NCI-H1417 treated with DMSO at 0.1 percent for 48 hours (cell line): ENCODE measurements around the gene NAP1L4.

Experiments used
- DNase-seq: peaks from one replicate; lab custom pipeline; 2025; lab: John Stamatoyannopoulos, UW

Gene NAP1L4

DNA sequence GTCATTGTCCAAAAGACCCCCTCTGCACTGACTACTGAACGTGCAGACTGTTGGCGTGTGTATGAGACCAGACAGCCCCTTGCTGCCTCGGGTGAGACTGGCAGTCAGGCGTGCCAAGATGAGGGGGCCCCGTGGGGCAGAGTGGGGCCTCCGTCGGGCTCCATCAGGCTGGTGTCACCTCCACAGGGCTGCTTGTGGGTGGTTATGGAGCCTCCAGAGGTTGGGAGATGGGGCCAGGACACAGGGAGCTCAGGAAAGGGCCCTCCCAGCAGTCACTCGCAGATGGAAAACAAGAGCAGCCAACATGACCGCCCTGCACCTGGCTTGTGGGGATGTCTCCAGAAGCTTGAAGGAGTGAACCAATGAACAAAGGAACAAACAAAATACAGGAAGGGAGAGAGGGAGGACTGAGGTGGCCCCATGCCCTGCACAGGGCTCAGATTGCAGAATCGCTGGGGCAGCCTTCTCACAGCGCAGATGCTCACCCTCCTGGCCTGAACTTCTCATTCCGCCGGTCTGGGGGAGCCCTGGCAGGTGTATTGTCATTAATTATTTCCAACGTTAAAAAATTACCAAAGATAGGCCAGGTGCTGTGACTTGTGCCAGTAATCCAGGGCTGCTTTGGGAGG, 57.4 kb downstream of the NAP1L4 start:
- no peak for DNase-seq

DNA sequence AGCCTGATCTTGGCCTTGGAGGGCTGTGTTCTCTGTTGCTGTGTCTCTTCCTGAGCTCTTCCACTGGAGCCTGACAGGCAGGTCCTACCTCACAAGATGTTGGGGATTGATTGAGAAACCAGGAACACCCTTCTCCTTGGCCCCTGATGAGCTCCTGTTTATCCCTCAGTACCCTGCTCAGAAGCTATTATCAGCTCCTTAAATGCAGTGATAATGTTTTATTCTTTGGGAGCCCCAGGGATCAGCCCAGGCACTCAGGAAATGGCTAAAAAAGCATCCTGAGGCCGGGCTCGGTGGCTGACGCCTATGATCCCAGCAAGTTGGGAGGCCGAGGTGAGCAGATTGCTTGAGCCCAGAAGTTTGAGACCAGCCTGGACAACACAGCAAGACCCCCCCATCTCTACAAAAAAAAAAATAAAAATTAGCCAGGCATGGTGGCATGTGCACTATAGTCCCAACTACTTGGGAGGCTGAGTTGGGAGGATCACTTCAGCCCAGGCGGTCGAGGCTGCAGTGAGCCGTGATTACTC, 58.0 kb downstream of the NAP1L4 start:
- DNase-seq = no peak

DNA sequence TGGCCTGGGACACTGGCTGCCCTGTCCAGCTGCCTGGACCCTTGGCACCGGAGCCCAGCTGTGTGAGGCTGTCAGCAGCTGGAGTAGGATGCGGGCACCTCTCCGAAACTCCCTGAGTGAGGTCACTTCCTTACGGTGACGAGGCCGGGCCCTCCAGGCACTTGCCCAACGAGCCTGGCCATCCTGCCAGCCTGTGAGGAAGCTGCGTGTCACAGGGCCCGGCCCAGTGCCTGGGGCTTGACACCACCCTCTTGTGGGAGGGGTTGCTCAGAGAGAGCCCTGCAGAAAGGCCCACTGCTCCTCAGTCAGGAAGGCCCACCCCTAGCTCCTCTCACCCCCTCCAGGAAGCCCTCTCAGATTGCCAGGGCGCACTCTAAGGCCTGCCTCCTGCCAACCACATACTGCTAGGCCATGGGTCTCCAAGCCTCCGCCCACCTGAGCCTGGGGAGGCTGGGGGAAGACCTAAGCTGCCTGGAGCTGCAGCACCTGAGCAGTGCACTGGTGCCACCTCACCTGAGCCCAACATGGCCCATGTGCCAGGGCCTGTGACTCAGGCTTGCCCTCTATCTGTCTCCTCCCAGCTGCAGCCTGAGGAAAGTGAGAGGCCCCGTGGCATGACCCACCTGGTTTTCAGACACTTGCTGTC, 58.6 kb downstream of the NAP1L4 start:
- DNase-seq = no peak

DNA sequence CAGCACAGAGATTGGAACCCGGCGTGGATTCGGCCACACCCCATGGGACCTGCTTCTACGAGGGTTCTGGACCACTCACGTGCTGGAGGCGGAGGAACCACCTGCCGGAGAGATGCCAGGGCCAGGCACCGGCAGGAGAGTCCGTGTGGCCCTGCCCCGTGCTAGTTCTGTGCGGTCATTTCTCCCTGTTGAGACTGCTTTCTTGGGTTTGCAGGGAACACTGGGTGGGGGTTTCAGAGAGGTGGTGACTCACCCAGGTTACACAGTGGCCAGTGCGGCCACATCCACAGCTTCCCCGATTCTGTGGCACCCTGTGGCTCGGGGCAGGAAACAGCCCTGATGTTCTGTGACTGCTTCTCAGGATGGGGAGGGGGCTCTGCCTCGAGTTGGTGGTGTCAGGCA, 59.3 kb downstream of the NAP1L4 start:
- no peak for DNase-seq

DNA sequence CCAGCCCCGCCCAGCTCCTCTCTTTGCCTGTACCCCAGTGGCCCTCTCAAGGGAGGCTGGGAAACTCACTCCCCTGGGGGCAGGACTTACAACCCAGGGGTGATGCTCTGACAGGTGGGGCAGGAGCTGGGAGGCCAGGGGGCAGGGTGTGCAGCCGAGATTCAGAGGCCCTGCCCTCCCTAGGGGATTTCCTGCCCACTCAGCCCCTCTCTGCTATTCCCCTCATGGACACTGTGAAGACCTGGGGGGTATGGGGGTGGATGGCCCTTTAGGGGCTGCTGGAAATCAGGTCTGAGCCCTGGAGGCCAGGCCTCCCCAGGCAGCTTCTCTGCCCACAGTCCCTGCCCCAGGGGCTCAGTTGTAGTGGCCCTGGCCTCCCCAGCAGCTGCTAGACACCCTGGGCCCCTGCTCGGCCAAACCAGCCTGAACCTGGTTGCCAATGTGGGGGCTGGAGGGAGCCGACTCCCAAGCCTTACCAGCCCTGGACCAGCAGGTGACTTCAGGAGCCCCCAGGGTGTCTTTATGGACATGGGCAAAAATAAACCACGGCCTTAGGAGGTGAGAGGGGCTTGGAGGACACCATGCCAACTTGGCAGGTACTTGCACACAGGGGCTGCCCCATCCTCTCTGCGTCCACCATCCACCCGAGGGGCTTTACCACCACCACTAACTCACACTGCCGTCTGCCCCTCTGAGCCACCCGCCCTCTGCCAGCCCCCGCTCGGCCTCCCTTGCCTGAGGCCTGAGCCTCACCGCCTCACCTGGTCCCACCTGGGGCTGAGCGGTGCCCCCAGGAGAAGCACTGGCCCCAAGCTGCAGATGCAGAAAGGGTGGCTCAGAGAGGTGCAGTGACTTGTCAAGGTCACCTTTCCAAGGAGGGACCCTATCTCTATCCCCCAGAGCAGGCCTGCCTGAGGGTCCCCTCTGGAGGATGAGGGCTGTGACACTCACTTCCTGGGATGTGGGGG, 60.1 kb downstream of the NAP1L4 start:
- DNase-seq = no peak

DNA sequence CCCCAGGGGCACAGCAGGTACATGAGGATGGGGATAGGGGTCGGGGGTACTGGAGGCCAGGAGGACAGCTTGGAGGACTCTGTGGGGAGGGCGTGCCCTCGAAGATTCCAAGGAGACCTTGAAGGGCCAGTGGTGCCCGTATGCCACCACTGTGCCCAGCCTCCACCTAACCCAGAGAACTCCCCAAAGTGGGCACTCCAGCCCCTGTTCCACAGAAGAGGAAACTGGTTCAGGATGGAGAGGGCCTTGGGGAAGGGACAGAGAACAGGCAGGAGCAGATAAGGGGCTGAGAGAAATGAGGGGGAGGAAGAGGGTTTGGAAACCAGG, 60.7 kb downstream of the NAP1L4 start:
- no peak for DNase-seq

DNA sequence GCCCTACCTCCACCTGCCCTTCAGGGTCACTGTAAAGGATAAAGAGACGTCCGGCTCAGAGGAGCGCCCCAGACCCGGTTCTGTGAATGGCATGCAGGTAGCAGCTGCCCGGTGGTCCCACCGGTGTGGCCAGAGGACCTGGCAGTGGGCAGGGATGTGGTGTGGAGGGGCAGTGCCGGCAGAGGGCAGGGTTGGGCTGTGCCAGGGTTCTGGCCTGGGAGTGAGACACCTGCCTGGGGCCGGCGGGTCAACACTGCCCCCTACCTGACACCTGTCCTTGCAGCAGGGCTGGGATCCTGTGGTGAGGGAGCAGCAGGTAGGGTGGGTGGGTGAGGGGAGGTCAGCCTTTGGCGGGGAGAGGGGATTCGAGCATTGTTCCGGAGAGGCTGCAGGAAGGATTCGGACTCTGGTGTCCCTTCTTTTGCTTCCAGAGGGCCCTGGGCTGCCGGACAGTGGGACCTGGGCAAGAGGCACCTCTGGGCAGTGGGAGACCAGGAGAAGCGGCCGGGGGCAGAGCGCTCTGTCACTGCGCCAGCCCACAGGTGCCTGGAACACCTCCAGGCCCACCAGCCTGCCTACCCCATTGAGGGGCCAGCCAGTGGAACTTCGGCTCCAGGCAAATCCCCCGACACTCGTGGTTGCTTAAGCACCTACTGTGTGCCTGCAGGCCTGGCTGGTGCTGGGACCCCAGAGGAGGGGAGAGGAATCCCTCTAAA, 61.3 kb downstream of the NAP1L4 start:
- no peak for DNase-seq

DNA sequence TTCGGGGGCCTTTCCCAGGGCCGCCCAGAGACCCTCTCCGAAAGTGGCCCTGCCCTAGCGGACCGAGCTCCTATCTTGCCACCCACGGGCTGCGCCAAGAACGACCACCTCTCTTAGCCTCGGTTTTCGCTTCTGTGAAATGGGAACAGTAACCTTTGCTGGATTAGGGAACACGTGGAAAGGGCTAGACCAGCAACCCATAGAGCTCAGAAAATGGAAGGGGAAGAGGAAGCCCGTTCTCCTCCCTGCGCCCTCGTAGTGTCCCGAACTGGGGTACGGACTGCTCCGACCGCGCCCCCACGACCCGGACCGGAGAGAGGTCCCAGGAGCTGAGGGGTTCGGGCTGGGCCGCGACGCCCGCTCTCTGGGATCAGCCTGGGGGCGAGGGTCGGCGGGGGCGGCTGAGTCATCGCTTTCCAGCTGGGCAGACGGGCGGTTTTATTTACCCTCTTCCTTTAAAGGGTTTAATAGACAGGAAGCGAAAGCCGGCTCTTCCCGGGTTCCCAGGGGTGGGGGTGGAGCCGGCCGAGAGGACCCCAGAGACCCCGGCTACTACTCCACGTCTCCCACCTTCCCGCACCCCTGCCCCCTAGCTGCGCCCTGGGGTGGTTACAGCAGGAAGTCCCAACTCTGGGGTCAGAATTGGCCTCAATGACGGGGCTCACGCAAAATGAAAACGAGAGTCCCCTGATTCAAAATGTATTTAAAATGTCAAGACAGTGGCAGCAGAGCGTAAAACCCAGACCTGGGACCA, 62.0 kb downstream of the NAP1L4 start:
- DNase-seq = no peak

DNA sequence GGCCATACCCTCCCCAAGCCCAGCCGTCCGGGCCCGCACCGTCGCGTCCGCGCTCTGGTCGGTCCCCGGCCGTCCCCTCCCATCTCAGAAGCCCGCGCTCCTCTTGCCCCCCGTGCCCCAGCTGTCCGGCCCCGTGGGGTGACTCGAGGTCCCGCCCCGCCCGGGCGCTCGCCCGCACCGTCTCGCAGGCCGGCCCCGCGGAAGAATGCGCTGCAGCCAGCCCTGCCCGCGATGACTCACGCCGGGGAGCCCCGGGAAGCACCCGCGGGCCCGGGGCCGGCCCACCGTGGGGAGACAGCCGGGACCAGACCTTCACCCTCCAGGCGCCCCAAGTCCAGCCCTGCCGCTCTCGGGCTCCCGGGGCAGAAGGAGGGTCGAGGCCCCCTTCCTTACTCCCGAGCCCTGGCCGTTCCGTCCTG, 62.6 kb downstream of the NAP1L4 start:
- DNase-seq = no peak

DNA sequence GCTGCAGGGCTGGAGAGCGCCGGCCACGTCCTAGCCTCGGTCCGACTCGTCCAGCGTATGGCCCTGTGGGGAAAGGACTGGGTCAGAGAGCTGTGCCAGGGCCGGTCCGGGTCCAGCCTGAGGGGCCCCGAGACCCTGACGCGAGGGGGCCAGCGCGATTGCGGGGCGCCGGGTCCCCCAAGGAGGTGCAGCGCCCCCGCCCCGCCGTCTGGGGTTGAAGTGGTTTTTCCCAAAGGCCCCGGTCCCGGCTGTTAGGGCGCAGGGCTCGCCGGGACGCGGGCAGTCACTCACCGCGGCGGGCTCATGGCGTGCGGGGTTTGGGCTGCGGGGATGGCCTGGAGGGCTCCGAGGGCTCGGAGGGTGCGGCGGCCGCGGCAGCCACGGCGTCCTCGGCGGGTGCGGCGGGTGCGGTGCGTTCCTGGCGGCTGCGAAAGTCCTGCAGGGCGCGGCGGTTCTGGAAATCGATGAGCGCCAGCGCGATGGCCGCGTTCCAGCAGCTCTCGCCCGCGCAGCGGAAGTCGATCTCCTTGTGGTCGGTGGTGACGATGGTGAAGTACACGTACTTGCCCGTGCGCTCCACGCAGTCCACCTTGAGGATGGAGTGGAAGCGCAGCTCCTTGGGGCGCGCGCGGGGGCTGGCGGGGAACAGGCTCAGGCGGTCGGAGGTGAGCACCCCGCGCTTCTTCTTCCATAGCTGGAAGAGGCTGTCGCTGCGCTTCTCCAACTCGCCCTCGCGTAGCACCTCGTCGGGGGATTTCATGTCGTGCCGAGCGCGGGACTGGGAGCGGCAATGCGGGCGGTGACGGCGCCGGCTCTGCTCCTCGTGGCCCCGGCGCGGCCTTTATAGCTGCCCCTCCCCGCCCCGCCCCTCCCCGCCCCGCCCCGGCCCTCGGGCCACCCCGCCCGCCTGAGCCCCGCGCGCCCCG, 63.3 kb downstream of the NAP1L4 start, which contains the start of gene PHLDA2:
Gene PHLDA2, minus strand, starts transcription at position 816 of the 926 bp plus-strand sequence. Its CDS starts 56 bp downstream, at position 760.
- no peak for DNase-seq

DNA sequence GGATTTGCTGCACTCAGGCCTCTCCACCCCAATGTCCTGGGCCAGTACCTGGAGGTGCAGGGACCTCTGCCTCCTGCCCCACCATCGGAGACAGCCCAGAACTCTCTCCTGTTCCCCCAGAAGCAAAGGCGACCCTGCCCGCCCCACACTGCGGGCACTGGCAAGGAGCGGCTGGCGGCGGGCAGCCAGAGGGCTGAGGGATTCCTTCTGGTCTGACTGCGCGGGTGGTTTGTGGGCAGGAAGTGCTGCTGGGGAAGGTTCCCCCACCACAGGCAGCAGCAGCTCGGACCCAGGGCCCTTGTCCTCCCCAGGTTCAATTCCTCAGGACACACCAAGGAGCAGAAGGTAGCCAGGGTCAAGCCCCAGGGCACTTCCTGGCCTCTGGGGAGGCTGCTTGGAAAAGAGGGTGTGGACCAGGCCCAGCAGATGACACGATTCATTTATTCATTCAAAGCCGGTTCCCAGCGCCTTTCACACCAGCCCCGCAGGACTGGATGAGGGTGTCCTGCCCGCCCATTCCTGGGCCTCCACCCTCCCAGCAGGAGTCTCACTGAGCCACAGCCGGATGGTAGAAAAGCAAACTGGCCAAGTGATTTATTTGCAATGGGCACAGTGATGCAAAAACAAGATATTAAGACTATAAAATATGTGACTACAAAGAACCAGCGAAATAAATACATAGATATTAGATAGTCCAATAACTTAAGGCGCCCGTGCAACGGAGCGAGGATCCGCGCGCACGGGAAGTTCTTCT, 64.1 kb downstream of the NAP1L4 start:
- no peak for DNase-seq

DNA sequence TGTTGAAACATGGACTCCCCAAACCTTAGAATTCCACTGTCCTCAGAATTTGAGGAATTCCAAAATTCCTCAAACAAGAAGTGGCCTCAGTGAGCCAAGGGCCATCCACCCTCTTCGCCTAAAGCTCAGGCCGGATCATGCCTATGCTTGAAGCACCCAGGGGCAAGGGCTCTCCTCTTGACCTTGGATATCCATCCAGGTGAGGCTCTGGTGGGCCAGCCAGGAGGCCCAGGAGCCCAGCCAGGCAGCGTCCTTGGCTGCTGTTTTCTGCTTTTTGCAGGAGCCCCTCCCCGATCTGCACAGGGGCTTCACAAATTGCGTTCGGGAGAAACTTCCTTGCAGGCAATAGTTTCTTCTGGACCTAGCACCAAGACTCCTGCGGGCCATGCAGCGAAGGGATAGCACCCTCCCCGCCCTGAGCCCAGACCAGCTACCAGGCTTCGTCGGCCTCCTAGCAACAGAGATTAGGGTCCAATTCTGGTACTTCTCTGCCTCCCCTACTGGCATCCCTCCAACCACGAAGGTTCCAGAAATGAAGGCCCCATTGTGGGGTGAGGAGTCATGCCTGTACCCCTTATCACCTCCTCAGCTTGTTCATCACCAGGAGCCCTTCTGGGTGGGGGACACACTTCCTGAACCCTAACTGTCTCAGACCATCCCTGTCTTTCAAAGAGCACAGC, 64.9 kb downstream of the NAP1L4 start:
- DNase-seq = no peak

DNA sequence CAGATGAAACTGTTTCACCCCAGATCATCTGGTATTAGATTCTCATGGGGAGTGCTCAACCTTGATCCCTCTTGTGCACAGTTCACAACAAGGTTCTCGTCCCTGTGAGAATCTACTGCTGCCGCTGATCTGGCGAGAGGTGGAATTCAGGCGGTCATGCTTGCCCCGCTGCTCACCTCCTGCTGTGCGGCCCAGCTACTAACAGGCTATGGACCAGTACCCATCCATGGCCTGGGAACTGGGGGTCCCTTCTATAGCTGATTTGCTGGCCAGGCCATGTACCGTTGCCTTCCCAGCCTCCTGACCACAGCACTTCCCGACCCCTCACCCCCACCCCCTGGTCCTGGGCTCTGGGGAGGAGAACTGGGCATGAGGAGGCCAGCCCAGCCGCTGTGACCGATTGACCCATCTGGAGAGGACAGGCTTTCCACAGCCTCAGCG, 65.5 kb downstream of the NAP1L4 start:
- no peak for DNase-seq

DNA sequence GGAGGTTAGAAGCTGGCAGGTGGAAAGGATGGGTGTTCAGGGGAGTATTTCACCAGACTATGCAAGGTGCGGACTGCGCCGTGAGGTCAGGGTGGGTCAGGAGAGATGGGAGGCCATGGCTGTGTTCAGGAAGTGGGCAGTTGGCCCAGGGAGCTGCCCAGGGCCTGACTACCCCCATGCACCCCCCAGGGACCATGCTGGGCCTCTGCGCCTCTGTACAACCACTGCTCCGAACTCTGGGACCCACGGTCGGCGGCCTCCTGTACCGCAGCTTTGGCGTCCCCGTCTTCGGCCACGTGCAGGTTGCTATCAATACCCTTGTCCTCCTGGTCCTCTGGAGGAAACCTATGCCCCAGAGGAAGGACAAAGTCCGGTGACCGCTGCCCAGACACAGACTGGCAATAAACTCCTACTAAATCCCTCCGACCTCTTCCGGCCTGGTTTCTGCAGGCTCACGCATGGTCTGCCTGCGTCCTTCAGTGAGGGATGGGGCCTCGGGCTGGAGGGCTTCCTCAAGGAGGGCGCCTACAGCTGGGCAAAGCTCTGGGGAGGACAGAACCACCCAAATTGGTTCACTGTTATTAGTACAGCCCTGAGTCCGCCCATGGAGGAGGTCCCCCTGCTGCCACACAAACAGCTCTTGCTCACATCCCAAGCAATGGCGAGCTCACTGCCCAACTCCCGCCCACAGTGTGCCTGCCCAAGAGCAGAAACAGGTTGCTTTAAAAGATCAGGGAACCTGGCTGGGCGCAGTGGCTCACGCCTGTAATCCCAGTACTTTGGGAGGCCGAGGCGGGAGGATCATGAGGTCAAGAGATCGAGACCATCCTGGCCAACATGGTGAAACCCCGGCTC, 67.1 kb downstream of the NAP1L4 start:
- DNase-seq = no peak

DNA sequence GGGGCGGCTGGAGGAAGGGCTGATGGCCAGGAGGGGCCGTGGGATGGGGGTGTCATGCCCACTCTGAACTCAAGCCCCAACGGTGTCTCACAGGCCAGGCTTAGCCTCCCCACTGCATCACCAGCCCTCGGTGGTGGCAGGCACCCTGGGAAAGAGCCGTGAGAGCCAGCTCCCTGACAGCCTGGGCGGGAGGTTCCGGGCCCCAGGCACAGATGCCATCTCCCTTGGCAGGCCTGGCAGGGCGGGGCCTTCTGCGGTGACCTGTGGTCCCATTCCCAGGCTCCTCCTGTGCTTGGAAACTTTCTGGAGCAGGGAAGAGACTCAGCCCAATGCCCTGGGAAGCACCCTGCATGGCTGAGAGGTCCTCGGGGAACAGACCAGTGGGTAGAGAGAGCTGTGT, 67.7 kb downstream of the NAP1L4 start:
- DNase-seq = no peak

DNA sequence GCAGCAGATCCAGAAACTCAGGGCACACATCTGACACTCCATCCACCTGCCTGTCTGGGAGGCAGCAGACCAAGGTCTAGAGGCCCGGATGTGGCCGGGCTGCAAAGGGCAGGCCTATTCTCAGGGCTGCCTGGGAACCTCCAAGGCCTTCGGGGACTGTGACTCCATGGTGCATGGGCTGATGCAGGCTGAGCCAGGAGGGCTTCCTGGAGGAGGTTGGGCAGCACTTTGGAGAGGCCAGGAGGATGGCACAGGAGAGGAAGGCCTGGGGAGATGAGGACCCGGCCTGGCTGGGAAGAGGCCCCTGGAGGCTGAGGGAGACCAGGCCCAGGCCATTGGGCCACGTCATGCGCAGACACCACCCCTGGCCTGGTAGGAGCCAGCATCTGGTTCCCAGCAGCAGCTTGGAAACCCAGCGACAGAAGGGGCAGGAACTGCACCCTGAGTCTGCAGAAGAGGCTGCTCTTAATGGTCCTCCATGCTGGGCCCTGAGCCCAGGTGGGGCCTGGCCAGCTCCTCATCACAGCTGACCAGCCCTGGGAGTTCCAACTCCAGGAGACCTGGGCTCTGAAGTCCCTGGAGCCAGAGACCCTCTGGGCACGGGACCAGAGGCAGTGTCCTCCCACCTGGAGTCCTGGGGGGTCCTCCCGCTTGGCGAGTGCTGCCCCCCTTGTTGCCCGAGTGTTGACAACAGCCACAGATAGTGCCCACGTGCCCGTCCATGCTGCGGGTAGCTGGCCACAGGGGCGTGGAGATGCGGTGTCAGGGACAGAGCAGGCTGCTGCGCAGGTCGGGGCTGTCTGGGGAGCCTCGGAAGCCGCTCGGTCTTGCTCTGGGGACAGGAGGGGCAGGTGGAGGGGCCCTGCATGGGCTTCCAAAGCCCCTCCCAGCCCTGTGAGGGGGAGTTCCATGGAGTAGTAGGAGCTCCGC, 68.4 kb downstream of the NAP1L4 start:
- no peak for DNase-seq

DNA sequence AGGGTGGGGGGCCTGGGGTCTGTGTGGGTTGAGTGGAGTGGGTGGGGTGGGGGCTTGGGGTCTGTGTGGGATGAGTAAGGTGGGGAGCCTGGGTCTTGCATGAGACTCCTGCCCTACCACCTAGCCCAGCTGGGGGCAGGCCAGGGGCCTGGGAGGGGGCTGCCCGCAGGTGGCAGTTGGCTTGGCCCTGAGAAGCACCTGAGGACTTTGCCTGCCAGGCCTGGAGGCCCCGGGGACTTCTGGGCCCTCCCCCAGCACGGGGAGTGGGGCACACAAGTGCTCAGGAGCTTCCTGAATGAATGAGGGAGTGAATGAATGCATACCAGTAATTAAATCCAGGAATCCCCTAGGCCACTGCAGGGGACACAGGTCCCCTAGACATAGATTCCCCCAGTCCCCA, 69.5 kb downstream of the NAP1L4 start:
- no peak for DNase-seq
